ENCODE measurements around the gene APLP2. TPM values are rescaled to one million over a fixed set of nuclear protein-coding genes. Genes with fewer than 3 reads are reported as not detected.

APLP2 gene
- total RNA-seq, 2 experiments from 2014 or later: 26.1 to 31.5 TPM

- H3K27me3 Mint-ChIP-seq: peaks cover 47% of the 10 kb centered on the region
- no peaks in the 10 kb centered on the region for H3K9me3 Mint-ChIP-seq
- no peak overlapping the region for H3K27ac Mint-ChIP-seq
- DNase-seq (no peak), ATAC-seq (ENCODE audit: low read depth) (no peak)
- POLR2A ChIA-PET: interaction anchor here (0.7 kb wide), 1 partner anchor 8 kb away, joined by 4 read pairs; no protein-coding TSS in a partner anchor
- H3K4me3 Mint-ChIP-seq: no peak overlapping the region
- H3K4me1 Mint-ChIP-seq: peaks cover 10% of the 10 kb centered on the region
- H3K36me3 Mint-ChIP-seq: no peaks in the 10 kb centered on the region
Observed at GRCh38 chr11:130157840-130158239, 88.1 kb downstream of the APLP2 start.

DNA sequence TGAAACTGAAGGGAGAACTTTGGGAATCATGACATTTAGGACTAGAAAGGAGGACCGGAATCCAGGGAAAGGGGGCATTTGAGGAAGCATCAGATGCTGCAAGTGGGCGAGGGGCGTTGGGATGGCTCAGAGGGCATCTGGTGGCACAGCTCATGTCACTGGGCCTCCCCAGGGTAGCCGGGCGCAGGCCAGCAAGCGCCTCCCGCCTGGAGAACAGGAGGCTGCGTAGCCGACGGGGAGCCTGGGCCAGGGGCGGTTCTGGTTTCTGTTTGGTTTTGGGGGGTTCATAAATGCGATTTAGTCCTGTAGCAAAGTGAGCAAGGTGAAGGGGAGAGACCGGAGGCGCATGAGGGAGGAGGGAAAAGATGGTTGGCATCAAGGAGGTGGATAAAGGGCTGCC is 89.4 kb downstream of the APLP2 start:
- Mint-ChIP-seq H3K36me3 (no peaks in the 10 kb centered on the region), H3K9me3 (no peaks in the 10 kb centered on the region), H3K4me1 (peaks cover 10% of the 10 kb centered on the region), H3K27me3 (peaks cover 51% of the 10 kb centered on the region), H3K27ac (no peak overlapping the region), H3K4me3 (peak overlapping the region; percentile 18)
- POLR2A ChIA-PET: no interaction called here
- ATAC-seq (ENCODE audit: low read depth) (no peak), DNase-seq (no peak)

DNA sequence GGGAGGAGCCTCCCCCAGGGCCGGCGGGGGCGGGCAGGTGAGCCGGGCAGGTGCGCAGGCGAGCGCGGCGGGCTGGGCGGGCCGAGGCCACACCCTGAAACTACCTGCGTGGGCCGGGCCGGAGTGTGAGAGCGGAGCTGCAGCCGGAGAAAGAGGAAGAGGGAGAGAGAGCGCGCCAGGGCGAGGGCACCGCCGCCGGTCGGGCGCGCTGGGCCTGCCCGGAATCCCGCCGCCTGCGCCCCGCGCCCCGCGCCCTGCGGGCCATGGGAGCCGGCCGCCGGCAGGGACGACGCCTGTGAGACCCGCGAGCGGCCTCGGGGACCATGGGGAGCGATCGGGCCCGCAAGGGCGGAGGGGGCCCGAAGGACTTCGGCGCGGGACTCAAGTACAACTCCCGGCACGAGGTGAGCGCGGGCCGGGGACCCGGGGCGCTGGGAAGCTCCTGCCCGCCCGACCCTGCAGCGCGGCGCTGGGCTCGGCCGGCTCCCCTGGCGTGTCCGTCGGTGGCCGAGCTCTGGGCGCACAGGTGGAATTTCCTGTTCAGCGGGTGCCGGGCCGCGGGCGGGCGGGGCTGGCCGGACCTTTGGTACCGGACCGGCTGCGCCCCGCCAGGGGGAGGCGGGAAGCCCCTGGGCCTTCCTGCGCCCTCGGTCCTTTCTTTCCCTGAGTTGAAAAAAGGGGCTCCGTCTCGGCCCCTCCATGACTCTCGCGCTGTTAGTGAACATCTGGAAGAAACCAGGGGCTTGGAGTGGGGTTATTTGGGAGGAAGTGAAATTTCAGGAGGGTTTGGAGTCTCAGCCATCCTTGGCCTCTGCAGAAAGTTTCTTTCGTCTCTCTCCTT is 90.2 kb downstream of the APLP2 start, which contains the start of gene ST14:
Gene ST14, plus strand, starts transcription at position 126 of the 841 bp plus-strand sequence. Its CDS starts 198 bp downstream, at position 324.
- Mint-ChIP-seq H3K36me3 (no peaks in the 10 kb centered on the region), H3K9me3 (no peaks in the 10 kb centered on the region), H3K4me3 (peak within 1 kb of the TSS; percentile 52), H3K27me3 (peaks cover 51% of the 10 kb centered on the region), H3K27ac (no peak within 1 kb of the TSS), H3K4me1 (peaks cover 10% of the 10 kb centered on the region)
- DNase-seq (peak; percentile 32), ATAC-seq (ENCODE audit: low read depth) (peak; percentile 46)
- POLR2A ChIA-PET: no interaction called here

DNA sequence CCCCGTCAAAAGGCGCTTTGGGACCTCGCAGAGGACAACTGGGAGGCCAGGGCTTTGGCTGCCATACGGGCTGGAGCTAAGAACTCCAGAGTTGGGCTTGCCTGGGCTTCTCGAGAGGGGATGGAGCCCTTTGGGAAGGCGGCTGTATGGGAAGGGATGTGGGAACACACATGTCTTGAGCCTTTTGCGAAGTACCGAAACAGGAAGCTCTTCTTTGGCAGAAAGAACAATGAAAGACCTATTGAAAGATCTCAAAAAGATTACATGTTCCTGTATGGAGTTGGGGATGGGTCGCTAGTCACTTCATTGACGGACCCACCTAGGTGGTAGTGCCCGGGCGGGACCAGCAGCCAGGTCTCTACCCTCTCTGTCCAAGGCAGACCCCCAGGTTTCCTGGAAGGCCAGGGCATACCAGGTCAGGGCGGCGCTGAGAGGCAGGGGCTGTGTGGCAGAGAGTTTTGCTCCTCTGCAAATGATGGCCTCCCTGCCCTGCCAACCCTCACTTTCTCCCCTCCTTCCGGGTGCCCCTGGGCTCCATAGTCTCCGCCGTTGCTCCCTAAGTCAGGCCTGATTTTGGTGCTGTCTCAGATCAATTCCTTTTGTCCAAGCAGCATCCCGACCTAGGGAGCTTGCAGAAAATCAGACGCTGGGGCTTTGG is 90.9 kb downstream of the APLP2 start:
- Mint-ChIP-seq H3K27ac (no peak overlapping the region), H3K36me3 (no peaks in the 10 kb centered on the region), H3K4me1 (peaks cover 10% of the 10 kb centered on the region), H3K27me3 (peaks cover 53% of the 10 kb centered on the region), H3K4me3 (peak overlapping the region; percentile 52), H3K9me3 (no peaks in the 10 kb centered on the region)
- POLR2A ChIA-PET: no interaction called here
- DNase-seq: no peak
- no peak for ATAC-seq (ENCODE audit: low read depth)

- POLR2A ChIA-PET: no interaction called here
- no peak overlapping the region for H3K27ac Mint-ChIP-seq
- DNase-seq (no peak), ATAC-seq (ENCODE audit: low read depth) (no peak)
- no peaks in the 10 kb centered on the region for H3K36me3 Mint-ChIP-seq
- H3K27me3 Mint-ChIP-seq: peaks cover 52% of the 10 kb centered on the region
- no peaks in the 10 kb centered on the region for H3K9me3 Mint-ChIP-seq
- peaks cover 10% of the 10 kb centered on the region for H3K4me1 Mint-ChIP-seq
- peak overlapping the region; percentile 18 for H3K4me3 Mint-ChIP-seq
Observed at GRCh38 chr11:130161441-130162145, 91.9 kb downstream of the APLP2 start.

DNA sequence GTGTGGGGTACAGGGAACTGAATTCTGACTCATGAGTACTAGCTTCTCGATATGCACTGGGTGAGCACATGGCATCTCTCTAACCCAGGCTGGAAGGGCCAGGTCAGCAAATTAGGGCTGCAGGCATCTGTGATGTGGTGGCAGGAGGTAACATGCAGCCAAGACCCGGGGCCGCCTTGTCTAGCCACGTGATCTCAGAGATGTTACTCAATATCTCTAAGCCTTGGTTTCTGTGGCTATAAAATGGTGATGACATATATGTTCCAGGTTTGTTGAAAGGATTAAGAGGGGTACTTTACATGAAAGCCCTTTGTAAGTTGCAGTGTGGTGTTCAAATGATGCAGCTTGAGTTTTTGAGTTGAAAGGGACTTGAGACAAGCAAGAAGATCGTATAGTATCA is 93.0 kb downstream of the APLP2 start:
- H3K9me3 Mint-ChIP-seq: no peaks in the 10 kb centered on the region

GRCh38 chr11:130163346-130164220 is 93.9 kb downstream of the APLP2 start:
- DNase-seq: no peak
- POLR2A ChIA-PET: no interaction called here

More for the DNA sequence above, 93.0 kb downstream of the APLP2 start:
- peaks cover 53% of the 10 kb centered on the region for H3K27me3 Mint-ChIP-seq
- peaks cover 10% of the 10 kb centered on the region for H3K4me1 Mint-ChIP-seq
- no peak for ATAC-seq (ENCODE audit: low read depth)
- POLR2A ChIA-PET: no interaction called here
- H3K27ac Mint-ChIP-seq: no peak overlapping the region
- DNase-seq: no peak
- no peaks in the 10 kb centered on the region for H3K36me3 Mint-ChIP-seq
- H3K4me3 Mint-ChIP-seq: no peak overlapping the region

DNA sequence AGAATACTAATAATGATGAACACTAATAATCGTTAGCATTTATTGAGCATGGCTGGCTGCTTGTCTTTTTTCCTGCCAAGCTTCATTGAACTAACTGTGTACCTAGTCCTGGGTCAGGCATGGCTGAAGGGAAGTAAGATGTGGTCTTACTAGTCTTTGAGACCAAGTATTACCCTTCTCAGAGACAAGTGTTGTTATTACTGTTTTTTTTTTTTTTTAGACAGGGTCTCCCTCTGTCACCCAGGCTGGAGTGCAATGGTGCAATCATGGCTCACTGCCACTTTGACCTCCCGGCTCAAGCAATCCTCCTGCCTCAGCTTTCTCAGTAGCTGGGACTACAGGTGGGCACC is 94.5 kb downstream of the APLP2 start:
- Mint-ChIP-seq H3K36me3 (no peaks in the 10 kb centered on the region), H3K4me1 (peaks cover 8% of the 10 kb centered on the region), H3K27me3 (peaks cover 41% of the 10 kb centered on the region), H3K27ac (no peak overlapping the region), H3K9me3 (no peaks in the 10 kb centered on the region), H3K4me3 (no peak overlapping the region)
- POLR2A ChIA-PET: no interaction called here
- no peak for DNase-seq
- no peak for ATAC-seq (ENCODE audit: low read depth)

More at GRCh38 chr11:130163346-130164220, 93.9 kb downstream of the APLP2 start:
- Mint-ChIP-seq H3K4me3 (no peak overlapping the region), H3K9me3 (no peaks in the 10 kb centered on the region), H3K36me3 (no peaks in the 10 kb centered on the region), H3K4me1 (peaks cover 10% of the 10 kb centered on the region), H3K27ac (no peak overlapping the region), H3K27me3 (peaks cover 46% of the 10 kb centered on the region)
- ATAC-seq (ENCODE audit: low read depth): no peak

DNA sequence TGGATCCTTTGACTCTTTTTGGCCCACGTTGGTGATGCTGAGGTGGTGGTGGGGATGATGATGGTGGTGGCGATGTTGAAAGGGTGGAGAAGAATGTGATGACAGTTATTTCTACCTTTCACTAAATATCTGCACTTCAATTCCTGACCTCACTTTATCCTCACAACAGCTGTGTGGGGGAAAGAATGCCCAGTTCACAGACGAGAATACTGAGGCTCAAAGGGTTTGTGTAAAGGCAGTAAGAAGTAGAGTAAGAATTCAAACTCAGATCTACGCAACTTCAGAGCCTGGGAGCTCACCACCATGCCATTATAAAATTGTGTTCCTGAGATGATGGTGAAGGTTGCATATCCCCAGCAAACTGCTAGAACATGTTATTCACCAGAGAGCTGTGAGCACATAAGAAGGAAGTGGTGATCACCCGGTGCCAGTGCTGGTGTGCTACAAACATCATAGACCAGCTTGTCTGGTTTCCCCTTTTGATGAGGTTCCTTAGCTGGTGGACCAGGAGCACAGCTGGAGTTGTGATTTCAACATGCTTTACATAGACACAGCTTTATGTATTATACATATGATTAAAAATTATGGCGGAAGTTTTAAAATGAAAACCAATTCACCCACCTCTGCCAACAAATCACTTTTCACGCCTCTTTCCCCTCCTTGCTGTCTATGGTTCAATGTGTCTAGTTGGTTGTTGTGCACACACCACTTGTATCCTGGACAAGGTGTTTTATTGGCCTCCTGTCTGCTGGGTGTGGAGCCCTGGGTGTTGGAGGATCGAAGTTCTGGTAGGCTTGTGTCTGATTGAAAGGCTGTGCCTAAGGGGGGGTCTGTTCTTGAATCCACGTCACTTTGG is 96.1 kb downstream of the APLP2 start:
- DNase-seq (no peak), ATAC-seq (ENCODE audit: low read depth) (no peak)
- H3K9me3 Mint-ChIP-seq: no peaks in the 10 kb centered on the region
- POLR2A ChIA-PET: interaction anchor here (0.6 kb wide), 1 partner anchor 8 kb away, joined by 4 read pairs; no protein-coding TSS in a partner anchor
- peaks cover 34% of the 10 kb centered on the region for H3K27me3 Mint-ChIP-seq
- peaks cover 3% of the 10 kb centered on the region for H3K4me1 Mint-ChIP-seq
- no peak overlapping the region for H3K4me3 Mint-ChIP-seq
- no peaks in the 10 kb centered on the region for H3K36me3 Mint-ChIP-seq
- no peak overlapping the region for H3K27ac Mint-ChIP-seq

GRCh38 chr11:130166457-130166784 is 96.7 kb downstream of the APLP2 start:
- Mint-ChIP-seq H3K36me3 (no peaks in the 10 kb centered on the region), H3K4me3 (no peak overlapping the region), H3K9me3 (no peaks in the 10 kb centered on the region), H3K27ac (no peak overlapping the region), H3K27me3 (peaks cover 28% of the 10 kb centered on the region), H3K4me1 (peaks cover 2% of the 10 kb centered on the region)
- ATAC-seq (ENCODE audit: low read depth): no peak
- POLR2A ChIA-PET: interaction anchor here (0.6 kb wide), 1 partner anchor 9 kb away, joined by 4 read pairs; no protein-coding TSS in a partner anchor
- no peak for DNase-seq

DNA sequence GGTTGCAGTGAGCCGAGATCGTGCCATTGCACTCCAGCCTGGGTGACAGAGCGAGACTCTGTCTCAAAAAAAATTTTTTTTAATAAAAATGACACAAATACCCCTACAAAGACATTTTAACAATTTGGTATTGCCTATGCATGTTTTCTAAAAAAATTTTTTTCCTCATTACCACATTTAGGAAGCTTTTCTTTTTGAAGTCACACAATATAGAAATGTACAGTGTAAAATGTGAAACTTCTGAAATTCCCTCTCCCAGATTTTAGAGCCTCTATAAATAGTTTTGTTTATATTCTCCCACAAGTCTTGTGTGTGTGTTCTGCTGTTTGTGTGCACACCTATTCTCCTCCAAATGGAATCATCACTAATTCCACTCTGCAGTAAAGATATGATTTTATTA is 97.5 kb downstream of the APLP2 start:
- H3K27ac Mint-ChIP-seq: no peak overlapping the region
- POLR2A ChIA-PET: no interaction called here
- peaks cover 23% of the 10 kb centered on the region for H3K27me3 Mint-ChIP-seq
- no peak overlapping the region for H3K4me3 Mint-ChIP-seq
- H3K4me1 Mint-ChIP-seq: no peaks in the 10 kb centered on the region
- H3K9me3 Mint-ChIP-seq: no peaks in the 10 kb centered on the region
- ATAC-seq (ENCODE audit: low read depth) (no peak), DNase-seq (no peak)
- no peaks in the 10 kb centered on the region for H3K36me3 Mint-ChIP-seq

DNA sequence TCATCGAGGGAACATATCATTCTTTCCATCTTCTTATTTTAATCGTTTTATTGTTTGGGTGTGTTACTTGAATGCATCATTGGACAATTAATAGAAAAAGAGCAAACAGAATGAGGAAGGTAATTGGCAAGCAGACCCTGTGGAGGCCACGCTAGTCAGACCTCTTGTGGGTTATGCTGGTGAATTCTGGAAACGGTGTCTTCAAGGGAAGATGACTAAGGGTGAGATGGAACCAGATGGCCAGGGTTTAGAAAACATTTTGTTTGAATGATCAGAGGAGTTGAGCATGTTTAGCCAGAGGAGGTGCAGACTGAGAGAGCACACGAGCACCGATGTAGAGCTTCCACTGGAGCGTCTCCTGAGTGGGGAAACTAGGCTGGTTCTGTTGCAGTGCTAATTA is 98.4 kb downstream of the APLP2 start:
- DNase-seq: no peak
- H3K36me3 Mint-ChIP-seq: no peaks in the 10 kb centered on the region
- H3K9me3 Mint-ChIP-seq: no peaks in the 10 kb centered on the region
- no peaks in the 10 kb centered on the region for H3K4me1 Mint-ChIP-seq
- no peak overlapping the region for H3K27ac Mint-ChIP-seq
- H3K4me3 Mint-ChIP-seq: no peak overlapping the region
- ATAC-seq (ENCODE audit: low read depth): no peak
- POLR2A ChIA-PET: no interaction called here
- H3K27me3 Mint-ChIP-seq: peaks cover 21% of the 10 kb centered on the region
